Astrocyte (in vitro differentiated cells and primary cell): ENCODE results near the gene ZG16. TPM values are rescaled to one million over a fixed set of nuclear protein-coding genes. Genes with fewer than 3 reads are reported as not detected.

Experiments used
- DNase-seq: peaks from one replicate; pipeline ENCODE4 v3.0.0-alpha.2; 2010; ENCODE audit warnings: low read depth
- FAIRE-seq: peaks from 2 replicates; lab custom pipeline; 2011; peaks lifted over from hg19 to GRCh38; lab: Jason Lieb, UNC
- H2AFZ ChIP-seq: 2 replicates; pipeline ENCODE4 v1.6.0; 2012; ENCODE audit warnings: low read depth, low read length, inconsistent platforms
- H3K27ac ChIP-seq: 2 replicates; pipeline ENCODE4 v1.5.1; 2011; ENCODE audit warnings: low read depth, low read length, inconsistent platforms
- H3K27me3 ChIP-seq: 2 replicates; pipeline ENCODE4 v1.6.0; 2011; ENCODE audit warnings: low read length, inconsistent platforms; ENCODE audit not compliant: insufficient read depth
- H3K36me3 ChIP-seq: 2 replicates; pipeline ENCODE4 v1.5.1; 2011; ENCODE audit warnings: low read length, inconsistent platforms; ENCODE audit not compliant: insufficient read depth
- H3K4me1 ChIP-seq: 2 replicates; pipeline ENCODE4 v1.5.1; 2011; ENCODE audit warnings: low read length, inconsistent platforms; ENCODE audit not compliant: insufficient read depth
- H3K4me2 ChIP-seq: 2 replicates; pipeline ENCODE4 v1.6.0; 2012; ENCODE audit warnings: low read length, inconsistent platforms
- H3K4me3 ChIP-seq: 2 replicates; pipeline ENCODE4 v1.5.1; 2011; ENCODE audit warnings: low read depth, mild to moderate bottlenecking, low read length, inconsistent platforms; ENCODE audit not compliant: insufficient read depth
- H3K79me2 ChIP-seq: 2 replicates; pipeline ENCODE4 v1.6.0; 2012; ENCODE audit warnings: mild to moderate bottlenecking, low read length, inconsistent platforms; ENCODE audit not compliant: insufficient read depth
- H3K9ac ChIP-seq: 2 replicates; pipeline ENCODE4 v1.6.0; 2012; ENCODE audit warnings: mild to moderate bottlenecking, low read length, inconsistent platforms
- H3K9me3 ChIP-seq: 2 replicates; pipeline ENCODE4 v1.5.1; 2012; ENCODE audit warnings: low read depth, mild to moderate bottlenecking, low read length, inconsistent platforms; ENCODE audit not compliant: insufficient read depth
- H4K20me1 ChIP-seq: 2 replicates; pipeline ENCODE4 v1.6.0; 2012; ENCODE audit warnings: low read length, inconsistent platforms; ENCODE audit not compliant: insufficient read depth
- H3K27ac Mint-ChIP-seq: one replicate; pipeline ENCODE4 v1.8.0; 2021; ENCODE audit warnings: mild to moderate bottlenecking, mixed read lengths; ENCODE audit not compliant: unreplicated experiment
- H3K27me3 Mint-ChIP-seq: one replicate; pipeline ENCODE4 v1.8.0; 2021; ENCODE audit warnings: low read depth, mixed read lengths; ENCODE audit not compliant: unreplicated experiment
- H3K36me3 Mint-ChIP-seq: one replicate; pipeline ENCODE4 v1.8.0; 2021; ENCODE audit warnings: low read depth, mixed read lengths; ENCODE audit not compliant: unreplicated experiment
- H3K4me1 Mint-ChIP-seq: one replicate; pipeline ENCODE4 v1.8.0; 2021; ENCODE audit warnings: low read depth, mixed read lengths; ENCODE audit not compliant: unreplicated experiment
- H3K4me3 Mint-ChIP-seq: one replicate; pipeline ENCODE4 v1.8.0; 2021; ENCODE audit warnings: mild to moderate bottlenecking, moderate library complexity, mixed read lengths; ENCODE audit not compliant: unreplicated experiment
- H3K9me3 Mint-ChIP-seq: one replicate; pipeline ENCODE4 v1.8.0; 2021; ENCODE audit warnings: mild to moderate bottlenecking, mixed read lengths; ENCODE audit not compliant: unreplicated experiment
- CTCF ChIP-seq: IDR thresholded peaks from 2 replicates; pipeline ENCODE4 v1.5.1; 2011; ENCODE audit warnings: low read depth, mild to moderate bottlenecking, inconsistent platforms, low read length, moderate library complexity; ENCODE audit not compliant: insufficient read depth
- EZH2 ChIP-seq: IDR thresholded peaks from 2 replicates; pipeline ENCODE4 v1.6.1; 2012; ENCODE audit warnings: mild to moderate bottlenecking, low read length, inconsistent platforms; ENCODE audit not compliant: insufficient read depth
- total RNA-seq: library from RNA; stranded (reverse); gene quantifications from 2 replicates; pipeline ENCODE4 v1.2.1, GENCODE V29; 2021

ZG16 gene
- total RNA-seq, 1 donor from 2014 or later = not detected

GRCh38 chr16:29818082-29818481, 40.0 kb downstream of the ZG16 start:
- H3K27ac ChIP-seq = no peak overlapping the region
- peaks cover 40% of the 10 kb centered on the region for H3K4me1 ChIP-seq
- H4K20me1 ChIP-seq = peaks cover 6% of the 10 kb centered on the region
- H3K4me3 ChIP-seq = no peak overlapping the region
- H2AFZ ChIP-seq = no peak overlapping the region
- Mint-ChIP-seq H3K4me1 (peaks cover 30% of the 10 kb centered on the region), H3K36me3 (peaks cover 8% of the 10 kb centered on the region), H3K9me3 (no peaks in the 10 kb centered on the region), H3K27me3 (no peaks in the 10 kb centered on the region), H3K27ac (peak overlapping the region; percentile 28), H3K4me3 (peak overlapping the region; percentile 89)
- no peaks in the 10 kb centered on the region for H3K27me3 ChIP-seq
- peaks cover 4% of the 10 kb centered on the region for H3K36me3 ChIP-seq
- no peak for DNase-seq
- H3K9me3 ChIP-seq = no peaks in the 10 kb centered on the region
- FAIRE-seq = no peak
- H3K4me2 ChIP-seq = peak overlapping the region; percentile 34
- no peak overlapping the region for H3K9ac ChIP-seq
- TF ChIP-seq CTCF = no peak
- no peak for TF ChIP-seq EZH2
- peaks cover 71% of the 10 kb centered on the region for H3K79me2 ChIP-seq

- Histone ChIP-seq H2AFZ (no peak overlapping the region), H3K79me2 (peaks cover 82% of the 10 kb centered on the region), H3K36me3 (peaks cover 4% of the 10 kb centered on the region), H3K27me3 (no peaks in the 10 kb centered on the region), H3K9me3 (no peaks in the 10 kb centered on the region), H4K20me1 (peaks cover 9% of the 10 kb centered on the region), H3K4me1 (peaks cover 52% of the 10 kb centered on the region), H3K4me2 (peak overlapping the region; percentile 92), H3K4me3 (peak overlapping the region; percentile 85), H3K9ac (peak overlapping the region; percentile 79), H3K27ac (no peak overlapping the region)
- DNase-seq (no peak), FAIRE-seq (no peak)
- TF ChIP-seq CTCF (no peak), EZH2 (no peak)
- Mint-ChIP-seq H3K4me3 (peak overlapping the region; percentile 87), H3K36me3 (peaks cover 8% of the 10 kb centered on the region), H3K9me3 (no peaks in the 10 kb centered on the region), H3K27ac (no peak overlapping the region), H3K4me1 (peaks cover 26% of the 10 kb centered on the region), H3K27me3 (no peaks in the 10 kb centered on the region)
These were observed 41.5 kb downstream of the ZG16 start for GRCh38 chr16:29819506-29819905.

- H3K4me1 ChIP-seq = peaks cover 56% of the 10 kb centered on the region
- Mint-ChIP-seq H3K27me3 (no peaks in the 10 kb centered on the region), H3K9me3 (no peaks in the 10 kb centered on the region), H3K4me1 (peaks cover 31% of the 10 kb centered on the region), H3K36me3 (peaks cover 8% of the 10 kb centered on the region), H3K27ac (peak within 1 kb of the TSS; percentile 15), H3K4me3 (peak within 1 kb of the TSS; percentile 87)
- no peak for TF ChIP-seq CTCF
- TF ChIP-seq EZH2 = no peak
- FAIRE-seq (no peak), DNase-seq (no peak)
- H3K27ac ChIP-seq = peak within 1 kb of the TSS; percentile 86
- peaks cover 4% of the 10 kb centered on the region for H3K36me3 ChIP-seq
- H3K4me2 ChIP-seq = peak within 1 kb of the TSS; percentile 92
- peak within 1 kb of the TSS; percentile 85 for H3K4me3 ChIP-seq
- H3K9me3 ChIP-seq = no peaks in the 10 kb centered on the region
- peaks cover 88% of the 10 kb centered on the region for H3K79me2 ChIP-seq
- H2AFZ ChIP-seq = no peak within 1 kb of the TSS
- no peaks in the 10 kb centered on the region for H3K27me3 ChIP-seq
- peaks cover 15% of the 10 kb centered on the region for H4K20me1 ChIP-seq
- peak within 1 kb of the TSS; percentile 79 for H3K9ac ChIP-seq
These were observed 42.2 kb downstream of the ZG16 start, which contains the start of gene MVP for GRCh38 chr16:29820271-29820701. TSS of gene MVP (plus strand) at chr16:29820462. CDS start at chr16:29830550, 10,088 bp downstream.
